Astrocyte of the hippocampus (primary cell): Measurements from ENCODE around the gene TGM2.

Source experiments
- DNase-seq: peaks from one replicate; pipeline ENCODE4 v3.0.0; 2011; ENCODE audit warnings: low read depth, low spot score

The TGM2 gene

DNA sequence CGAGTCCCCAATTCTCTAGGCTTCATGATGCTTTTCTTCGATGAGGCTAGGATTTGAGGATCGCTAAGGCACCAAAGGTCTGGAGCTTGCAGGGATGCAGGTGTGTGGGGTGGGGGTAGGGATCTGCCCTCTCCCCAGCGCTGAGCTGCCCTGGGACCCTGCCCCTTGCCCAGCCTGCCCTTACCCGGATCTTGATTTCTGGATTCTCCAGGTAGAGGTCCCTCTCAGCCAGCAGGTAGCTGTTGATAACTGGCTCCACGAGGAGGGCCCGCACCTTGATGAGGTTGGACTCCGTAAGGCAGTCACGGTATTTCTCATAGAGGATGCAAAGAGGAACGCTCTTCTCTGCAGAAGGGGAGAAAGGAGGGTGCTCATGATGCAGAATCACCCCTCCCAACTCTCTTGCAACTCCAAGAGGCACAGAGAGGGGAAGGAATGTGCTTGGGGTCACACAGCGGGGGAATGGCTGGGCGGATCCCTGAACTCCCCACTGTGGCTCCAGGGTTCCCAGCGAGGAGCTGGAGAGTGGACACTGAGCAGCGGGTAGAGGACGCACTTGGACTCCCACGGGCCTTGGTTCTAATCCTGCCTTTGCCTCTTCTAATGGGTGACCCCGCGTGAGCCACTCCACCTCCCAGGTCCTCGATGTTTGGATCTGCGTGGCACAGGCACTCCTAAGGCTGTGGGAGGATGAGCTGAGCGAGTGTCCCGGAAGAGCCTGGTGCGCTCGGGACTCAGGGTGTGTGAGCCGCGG is 32.7 kb downstream of the TGM2 start:
- DNase-seq = no peak

DNA sequence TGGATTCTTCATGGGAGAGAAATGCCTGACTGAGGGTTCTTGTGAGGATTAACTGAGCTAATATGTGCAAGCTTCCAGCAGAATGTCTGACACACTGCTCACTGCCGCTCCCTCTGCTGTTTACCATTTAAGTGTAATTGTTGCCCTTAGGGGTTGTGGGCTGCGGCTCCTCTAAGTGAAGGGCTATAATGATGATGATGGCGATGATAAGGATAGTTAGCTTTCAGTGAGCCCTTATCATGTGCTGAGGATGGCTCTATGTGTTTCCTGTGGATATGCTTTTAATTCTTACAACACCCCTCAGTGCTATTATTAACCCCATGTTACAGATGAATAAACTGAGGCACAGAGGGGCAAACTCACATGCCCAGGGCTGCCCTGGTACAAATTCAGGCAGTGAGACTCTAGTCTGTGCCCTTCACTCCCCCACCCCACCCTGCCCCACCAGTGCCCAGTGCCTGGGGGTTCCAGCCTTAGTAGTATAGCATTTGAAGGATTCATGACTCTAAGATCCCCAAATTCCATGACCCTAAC is 33.4 kb downstream of the TGM2 start:
- no peak for DNase-seq

DNA sequence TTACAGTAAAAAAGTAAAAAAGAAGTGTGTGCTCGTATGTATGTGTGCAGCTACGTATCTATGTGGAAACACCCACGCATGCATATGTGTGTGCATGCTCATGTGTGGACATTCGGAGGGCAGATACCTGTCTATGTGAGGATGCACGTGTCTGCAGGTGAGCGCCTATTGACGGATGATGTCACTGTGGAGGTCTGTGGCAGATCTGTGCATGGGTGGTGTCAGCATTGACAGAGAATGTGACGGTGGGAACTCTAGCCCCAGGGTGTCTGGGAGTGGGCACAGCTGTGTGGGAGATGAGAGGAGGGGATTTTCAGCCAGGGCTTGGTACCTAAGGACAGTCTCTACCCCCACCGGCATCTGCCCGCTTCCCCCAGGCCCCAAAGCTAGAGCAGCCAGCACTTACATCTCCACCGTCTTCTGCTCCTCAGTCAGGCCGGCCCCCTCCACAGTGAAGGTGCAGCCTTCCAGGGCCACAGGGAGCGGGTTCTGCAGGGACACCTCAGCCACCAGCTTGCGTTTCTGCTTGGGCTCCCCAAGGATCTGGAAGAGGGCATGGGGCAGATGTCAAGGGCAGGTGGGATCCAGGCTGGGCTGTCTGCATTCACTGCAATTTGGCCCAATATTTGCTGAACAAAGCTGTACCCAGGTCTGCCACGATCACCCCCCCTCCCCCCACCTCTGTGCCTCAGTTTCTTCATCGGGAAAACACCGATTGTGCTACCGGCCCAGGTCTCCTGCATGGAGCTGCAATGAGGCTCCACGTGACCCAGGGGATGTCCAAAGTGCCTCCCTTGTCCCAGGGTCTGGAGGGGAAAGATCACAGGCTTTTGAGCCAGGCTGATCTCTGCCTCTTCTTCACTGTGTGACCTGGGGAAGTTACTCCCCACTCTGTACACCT is 34.1 kb downstream of the TGM2 start:
- no peak for DNase-seq

DNA sequence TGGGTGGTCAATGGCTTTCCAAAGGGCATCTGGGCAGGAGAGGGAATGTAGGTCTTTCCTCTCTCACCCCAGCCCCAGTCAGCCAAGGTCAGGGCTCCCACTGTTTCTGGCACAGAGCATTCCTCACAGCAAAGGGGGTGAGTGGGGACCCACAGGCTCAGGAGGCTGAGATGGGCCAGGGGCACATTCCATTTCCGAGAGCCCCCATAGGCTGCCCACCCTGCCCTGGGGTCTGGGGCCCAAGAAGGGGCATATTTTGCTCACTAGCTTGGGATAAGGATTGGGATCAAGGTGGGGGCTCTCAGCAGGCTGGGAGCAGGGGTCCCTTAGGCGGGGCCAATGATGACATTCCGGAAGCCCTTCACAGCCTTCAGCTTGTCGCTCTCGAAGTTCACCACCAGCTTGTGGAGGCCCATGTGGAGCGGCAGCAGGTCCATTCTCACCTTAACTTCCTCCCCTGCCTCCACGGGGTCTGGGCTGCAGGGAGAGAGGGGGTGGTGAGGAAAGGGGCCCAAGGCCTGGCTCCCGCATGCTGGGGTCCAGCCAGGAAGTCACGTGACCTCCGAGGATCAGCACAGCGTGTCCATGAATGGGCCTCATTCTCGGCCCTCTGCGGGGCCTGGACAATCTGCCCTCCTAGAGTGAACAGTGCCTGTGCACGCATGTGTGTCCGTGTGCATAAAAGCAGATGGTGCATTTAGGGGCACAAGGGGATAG is 35.0 kb downstream of the TGM2 start:
- DNase-seq = no peak

DNA sequence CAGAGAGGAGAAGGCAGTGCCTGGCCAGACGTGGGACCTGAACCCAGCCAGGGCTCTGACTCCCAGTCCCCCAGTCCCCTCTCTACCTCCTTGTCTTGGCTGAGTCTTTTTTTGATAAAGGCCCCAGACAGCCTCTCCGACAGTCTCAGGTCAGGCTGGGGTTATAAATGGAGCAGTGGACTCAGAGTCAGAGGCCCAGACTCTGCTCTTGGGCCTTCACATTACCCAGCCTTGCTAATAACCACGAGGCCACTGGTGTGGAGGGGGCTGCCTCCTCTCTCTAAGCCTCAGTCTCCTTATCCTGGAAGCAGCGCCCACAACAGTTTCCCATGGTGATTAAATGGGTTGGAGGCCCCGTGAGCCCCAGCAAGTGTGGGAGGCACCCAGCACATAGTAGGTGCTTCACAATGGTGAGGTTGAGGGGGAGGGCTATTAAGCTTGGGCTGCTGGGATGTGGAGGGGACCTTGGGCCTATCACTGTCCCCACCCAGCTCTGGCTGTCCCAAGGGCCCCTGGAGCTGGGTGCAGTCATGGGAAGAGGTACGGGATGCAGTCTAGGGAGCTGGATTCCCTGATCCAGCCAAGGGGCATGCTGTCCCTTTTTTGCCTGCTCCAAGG is 35.7 kb downstream of the TGM2 start:
- no peak for DNase-seq

DNA sequence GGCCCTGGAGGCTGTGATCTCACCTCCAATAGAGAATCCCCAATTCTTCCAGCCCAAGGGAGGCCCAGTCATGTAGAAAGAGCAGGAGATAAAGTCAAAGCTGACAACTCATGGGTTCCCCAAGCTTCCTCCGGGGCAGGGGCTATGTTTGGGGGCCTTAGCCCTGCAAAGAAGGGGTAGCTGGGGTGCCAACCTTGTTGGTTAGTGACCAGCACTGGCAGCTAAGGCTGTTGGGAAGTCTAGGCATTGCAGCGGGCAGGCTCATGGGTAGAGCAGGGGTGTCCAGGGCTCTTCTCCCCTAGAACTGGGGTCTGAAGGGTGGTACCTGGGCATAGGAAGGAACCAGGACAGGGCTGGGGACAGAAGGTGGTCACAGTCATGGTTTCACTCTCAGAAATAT is 36.4 kb downstream of the TGM2 start:
- DNase-seq = no peak

DNA sequence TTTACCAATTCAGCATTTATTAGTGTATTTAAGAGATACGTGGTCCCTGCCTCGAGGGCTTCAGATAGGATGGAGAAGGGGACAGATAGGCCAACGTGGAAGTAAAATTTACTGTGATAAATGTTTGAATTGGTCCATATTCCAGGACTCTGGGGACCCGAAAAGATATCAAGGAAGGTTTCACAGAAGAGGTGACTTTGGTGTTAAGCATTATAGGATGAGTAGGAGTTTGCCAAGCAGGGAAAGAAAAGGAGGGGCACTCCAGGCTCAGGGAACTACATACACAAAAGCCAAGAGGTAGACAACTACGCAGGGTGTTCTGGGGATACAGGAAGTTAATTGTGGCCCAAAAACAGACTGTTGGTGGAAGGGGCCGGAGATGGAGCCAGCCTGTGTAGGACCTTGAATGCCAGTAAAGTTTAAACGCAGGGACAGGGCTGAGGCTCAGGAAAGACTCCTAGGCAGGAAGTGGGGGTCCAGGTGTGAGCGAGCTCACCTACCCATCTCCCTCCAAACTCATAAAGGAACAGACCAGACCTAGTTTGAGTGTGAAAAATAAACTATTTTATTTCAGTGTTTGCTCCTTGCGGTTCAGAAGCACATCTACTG is 37.0 kb downstream of the TGM2 start:
- no peak for DNase-seq

DNA sequence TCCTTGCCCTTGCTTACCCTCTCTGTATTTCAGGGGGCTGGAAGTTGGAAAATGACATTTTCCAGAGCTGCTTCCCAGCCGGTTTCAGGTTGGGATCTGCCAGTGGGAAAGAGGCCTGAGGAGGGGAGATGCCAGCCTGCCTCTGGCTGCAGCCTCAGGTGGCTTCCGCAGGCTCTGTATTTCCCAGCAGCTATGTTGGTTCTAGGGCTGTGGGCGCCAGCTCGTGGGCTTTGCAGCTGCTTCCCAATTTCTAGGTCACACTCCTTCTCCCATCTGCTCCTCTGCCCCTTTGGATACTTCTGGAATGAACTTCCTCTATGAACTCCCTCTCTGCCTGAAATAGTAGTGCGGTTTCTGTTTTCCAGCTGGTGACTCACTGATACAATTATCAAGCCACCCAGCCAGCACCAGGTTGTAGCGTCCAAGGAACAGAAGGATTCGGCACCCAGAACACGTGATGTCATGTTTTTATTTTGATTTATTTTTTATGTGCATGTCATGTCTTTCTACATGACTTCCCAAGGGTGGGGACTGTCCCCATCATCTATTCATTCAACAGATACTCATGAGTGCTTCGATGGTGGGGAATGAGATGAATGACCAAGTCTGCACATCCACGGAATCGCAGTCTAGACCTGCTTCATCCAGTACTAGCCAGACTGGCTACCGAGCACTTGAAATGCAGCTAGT is 38.0 kb downstream of the TGM2 start:
- DNase-seq = peak; percentile 83

DNA sequence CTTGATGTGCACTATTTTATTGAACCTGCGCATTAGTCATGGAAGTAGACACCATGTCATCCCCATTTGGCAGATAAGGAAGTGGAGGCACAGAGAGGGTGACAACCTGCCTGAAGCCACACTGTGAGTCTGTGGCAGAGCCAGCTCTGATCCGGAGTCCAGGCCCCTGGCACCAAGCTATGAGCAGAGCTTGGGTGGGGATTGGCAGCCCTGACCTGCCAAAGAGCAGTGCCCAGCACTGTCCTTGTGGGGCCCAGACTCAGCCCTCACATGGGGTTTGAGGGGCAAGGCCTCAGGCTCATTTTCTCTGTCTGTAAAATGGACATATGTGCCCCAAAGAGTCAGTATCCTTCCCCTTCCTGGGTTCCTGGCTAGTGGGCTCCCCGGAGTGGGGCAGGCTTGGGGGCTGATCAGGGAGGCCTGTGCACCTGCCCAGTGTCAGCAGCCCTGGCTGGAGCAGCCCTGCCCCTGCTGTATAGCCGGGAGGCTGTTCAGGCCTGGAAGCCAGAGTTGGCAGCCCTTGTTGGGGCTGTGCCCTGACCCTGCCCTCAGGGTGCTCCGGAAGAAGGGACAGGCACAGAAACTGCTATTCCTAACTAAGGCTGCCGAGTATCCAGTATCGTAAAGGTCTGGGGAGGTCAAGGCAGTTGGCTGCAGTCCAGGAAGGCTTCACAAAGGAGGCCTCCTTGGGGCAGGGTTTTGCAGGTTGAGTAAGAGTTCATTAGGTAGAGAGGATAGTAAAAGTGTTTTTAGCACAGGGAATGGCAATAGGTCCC is 38.7 kb downstream of the TGM2 start:
- no peak for DNase-seq

DNA sequence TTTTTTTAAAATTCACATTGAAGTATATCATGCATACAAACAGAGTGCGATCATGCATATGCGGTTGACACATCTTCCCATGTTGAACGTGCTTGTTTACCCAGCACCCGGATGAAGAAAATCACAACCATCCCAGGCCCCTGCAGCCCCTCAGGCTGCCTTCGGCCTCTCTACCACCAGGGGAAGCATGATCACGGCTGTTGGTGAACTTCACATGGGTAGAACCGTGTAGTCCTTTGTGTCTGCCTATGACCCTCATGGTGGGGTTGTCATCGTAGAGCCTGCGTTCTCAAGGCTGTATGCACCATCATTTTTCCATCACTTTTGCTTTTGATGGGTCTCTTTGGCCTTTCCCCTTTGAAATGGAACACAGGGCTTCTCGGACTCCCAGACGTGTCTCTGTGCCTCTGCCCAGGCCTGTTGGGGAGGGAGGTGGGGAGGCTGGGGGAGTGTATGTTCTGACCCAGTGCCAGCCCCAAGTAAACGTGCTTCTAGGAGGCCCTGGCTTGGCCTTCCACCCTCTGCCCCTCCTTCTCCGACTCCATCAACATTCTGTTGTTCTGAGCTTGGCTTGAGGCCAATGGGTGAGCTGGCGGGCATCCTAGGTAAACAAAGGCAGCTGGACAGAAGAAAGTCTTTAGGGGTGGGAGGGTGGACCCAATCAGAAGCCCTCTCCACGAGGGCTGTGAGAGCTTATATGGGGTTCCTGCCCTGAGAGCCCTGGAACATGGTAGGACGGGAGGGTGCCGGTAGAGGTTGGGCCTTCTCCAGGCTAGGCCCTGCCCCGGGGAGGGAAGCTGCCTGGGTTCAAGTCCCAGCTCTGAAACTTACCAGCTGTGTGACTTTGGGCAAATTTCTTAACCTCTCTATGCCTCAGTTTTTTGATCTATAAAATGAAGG is 39.7 kb downstream of the TGM2 start:
- peak; percentile 91 for DNase-seq

DNA sequence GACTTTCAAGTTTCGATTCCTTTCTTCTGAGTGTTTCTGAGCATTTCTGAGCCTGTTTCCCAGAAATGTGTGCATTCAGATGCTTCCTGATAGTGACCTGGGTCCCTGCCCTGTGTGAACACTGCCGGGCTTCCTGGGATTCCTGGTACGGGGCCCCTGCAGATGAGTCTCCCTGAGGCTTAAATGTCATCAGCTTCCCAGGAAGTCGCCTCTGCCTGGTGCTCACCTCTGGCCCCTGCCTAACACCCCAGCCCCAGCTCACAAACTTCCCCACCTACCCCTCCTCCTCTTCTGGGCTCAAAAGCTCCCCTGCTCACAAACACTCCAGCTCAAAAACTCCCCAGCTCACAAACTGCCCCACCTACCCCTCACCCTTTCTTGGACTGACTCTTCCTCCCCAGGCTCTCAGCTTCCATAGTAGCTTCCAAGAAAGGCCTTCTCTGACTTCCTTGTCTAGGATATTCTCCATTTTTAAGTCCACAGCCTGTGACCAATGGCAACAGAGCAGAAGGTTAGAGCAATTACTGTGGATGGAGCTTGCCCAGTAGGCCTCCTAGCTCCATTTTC is 42.0 kb downstream of the TGM2 start:
- peak; percentile 65 for DNase-seq

DNA sequence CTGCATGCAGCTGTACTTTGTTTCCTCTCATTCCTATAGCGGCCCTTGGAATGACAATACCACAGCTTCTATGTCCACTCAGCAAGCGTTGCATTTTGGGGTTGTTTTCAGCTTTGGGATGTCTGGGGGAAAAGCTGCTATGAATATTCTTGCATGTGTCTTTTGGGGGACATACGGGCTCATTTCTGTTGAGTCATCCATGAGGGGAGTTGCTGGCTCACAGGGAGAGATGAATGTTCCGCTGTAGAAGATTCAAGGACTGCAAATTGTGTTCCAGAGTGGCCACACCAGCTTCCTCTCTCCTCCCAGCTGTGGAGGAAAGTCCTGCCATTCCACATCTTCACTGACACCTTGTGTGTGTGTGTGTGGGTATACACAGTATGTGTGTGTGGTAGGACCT is 43.3 kb downstream of the TGM2 start:
- no peak for DNase-seq

DNA sequence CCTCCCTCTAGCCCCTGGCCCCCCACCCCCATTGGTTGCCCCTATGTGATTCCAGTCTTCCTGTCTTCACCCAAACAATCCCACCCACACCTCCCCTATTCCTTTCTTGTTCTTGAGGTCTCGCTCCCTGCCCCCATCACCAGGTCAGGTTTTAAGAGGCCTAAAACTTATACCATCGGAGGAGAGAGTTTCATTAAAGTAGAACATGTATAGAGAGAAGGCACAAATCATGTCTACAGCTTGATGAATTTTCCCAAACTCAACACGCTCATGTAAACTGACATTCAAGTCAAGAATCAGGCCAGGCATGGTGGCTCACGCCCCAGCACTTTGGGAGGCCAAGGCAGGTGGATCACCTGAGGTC is 44.5 kb downstream of the TGM2 start:
- DNase-seq = no peak

DNA sequence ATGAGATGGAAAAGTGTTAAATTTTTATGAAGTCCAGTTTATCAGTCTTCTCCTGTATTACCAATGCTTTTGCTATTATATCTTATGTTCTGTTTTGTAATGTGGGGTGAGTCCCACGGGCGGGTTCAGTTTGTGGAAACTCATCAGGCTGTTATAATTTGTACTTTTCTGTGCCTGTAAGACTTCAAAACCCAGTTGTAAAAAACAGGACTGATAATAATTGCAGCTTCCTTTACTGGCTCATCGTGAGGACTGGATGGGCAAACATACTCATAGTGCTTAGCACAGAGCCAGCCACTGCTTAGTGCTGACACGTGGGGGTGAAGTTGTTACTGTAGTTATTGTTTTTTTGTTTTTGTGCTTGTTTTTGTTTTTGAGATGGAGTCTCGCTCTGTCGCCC is 45.6 kb downstream of the TGM2 start:
- no peak for DNase-seq

DNA sequence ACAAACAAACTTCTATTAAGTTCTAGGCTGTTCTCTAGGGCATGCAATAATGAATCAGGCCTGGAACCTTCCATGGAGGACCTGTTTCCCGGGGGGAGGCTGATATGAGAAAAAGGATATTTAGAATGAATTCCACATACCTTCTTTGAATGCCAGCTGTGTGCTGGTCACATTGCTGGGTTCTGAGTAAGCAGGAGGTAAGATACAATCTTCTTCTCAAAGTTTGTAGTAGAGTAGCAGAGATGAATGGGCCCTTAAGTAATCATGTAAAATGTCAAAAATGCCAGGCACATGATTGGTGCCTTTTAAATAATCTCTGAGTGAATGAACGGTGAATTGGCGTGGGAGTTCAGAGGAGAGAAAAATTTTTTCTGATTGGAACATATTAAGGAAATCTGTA is 47.4 kb downstream of the TGM2 start:
- peak; percentile 72 for DNase-seq

DNA sequence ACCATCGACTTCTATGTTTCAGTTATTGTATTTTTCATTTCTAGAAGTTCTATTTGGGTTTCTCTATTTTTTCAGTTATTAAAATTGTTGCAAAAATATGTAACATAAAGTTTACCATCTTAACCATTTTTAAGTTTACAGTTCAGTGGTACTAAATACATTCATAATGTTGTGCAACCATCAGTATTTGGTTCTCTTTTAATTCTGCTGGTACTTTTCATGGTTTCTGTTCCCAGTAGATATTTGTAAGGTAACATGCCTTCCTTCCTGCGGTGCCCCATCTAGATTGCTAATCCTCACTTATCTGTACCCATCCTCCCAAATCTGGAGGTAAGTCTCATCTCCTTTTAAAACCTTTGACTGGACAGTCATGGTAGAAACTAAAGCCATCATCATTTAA is 47.9 kb downstream of the TGM2 start:
- DNase-seq = no peak

DNA sequence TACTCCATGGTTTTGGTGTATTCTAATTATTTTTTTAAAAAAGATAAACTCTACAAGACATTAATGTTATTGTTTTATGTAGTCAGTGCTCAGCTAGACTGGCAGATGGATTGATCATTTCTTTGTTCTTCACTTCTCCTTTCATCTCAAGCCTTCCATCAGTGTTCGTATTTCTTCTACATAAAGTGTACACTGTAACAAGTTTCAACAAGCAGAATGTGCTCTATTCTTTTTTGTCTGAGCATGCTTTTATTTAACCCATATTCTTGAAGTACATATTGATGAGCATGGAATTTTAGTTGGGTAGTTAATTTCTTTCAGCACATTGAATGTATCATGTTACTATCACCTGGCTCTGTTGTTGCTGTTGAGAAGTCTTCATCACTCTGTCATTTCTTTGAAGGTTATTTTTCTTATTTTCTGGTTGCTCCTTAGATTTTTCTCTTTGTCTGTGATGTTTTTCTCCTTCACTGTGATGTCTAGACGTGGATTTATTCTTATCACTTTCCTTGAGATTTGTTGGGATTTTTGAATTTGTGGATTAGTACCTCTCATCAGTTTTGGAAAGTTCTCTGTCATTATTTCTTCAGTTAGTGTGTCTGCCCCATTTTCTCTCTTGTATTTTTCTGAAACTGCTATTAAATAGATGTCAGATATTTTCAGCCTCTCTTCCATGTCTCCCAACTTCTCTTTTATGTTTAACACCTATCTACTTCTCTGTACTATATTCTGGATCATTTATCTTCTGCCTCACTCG is 48.5 kb downstream of the TGM2 start:
- no peak for DNase-seq

DNA sequence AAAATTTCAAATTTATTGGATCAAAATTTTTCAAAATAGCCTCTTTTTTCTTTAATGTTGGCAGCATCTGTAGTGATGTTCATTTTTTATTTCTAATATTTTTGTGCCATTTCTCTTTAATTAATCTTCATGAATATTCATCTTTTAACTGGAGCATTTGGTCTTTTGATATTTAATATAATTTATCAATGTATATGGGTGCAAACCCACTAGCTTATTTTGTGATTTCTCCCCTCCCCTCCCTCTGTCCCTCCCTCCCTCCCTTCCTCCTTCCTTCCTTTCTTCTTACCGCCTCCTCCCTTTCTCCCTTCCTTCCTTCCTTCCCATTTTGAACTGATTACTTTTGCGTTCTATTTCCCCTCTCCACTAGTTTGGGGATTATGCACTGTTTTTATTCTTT is 49.2 kb downstream of the TGM2 start:
- no peak for DNase-seq
